Left ventricle myocardium inferior (tissue), 1 donor: ENCODE measurements around the gene C6orf163. TPM values are rescaled to one million over a fixed set of nuclear protein-coding genes. Genes with fewer than 3 reads are reported as not detected.
"Not testable (repeated sequence)": the region's sequence is repeated elsewhere in the genome, so short reads cannot be mapped to it uniquely, and the experiment has no call there.

Source experiments
- DNase-seq: peaks from one replicate; pipeline ENCODE4 v3.0.0-alpha.2; 2020
- H3K27ac ChIP-seq: fragments of 200-600 bp; replicated peaks from 2 replicates; pipeline ENCODE4 v1.8.0; 2021
- H3K27me3 ChIP-seq: fragments of 200-600 bp; 2 replicates; pipeline ENCODE4 v1.8.0; 2021; ENCODE audit warnings: low read depth
- H3K36me3 ChIP-seq: fragments of 200-600 bp; 2 replicates; pipeline ENCODE4 v1.8.0; 2021
- H3K4me1 ChIP-seq: fragments of 200-600 bp; 2 replicates; pipeline ENCODE4 v1.8.0; 2021
- H3K4me3 ChIP-seq: fragments of 200-600 bp; 2 replicates; pipeline ENCODE4 v1.8.0; 2021; ENCODE audit warnings: mild to moderate bottlenecking, moderate library complexity
- H3K9me3 ChIP-seq: fragments of 200-600 bp; replicated peaks from 2 replicates; pipeline ENCODE4 v1.8.0; 2021
- intact Hi-C: fragments of 100-400 bp; cut with micrococcal nuclease; formaldehyde crosslinking; loops from one replicate; pipeline ENCODE4 v1.11.0; 2022
- total RNA-seq: library from RNA; stranded (reverse); fragmentation: NEBNext Ultra II Directional; extraction: Animal tissue kit (Norgen Biotek cat#: 25700); gene quantifications from one replicate; pipeline ENCODE4 v1.2.1, GENCODE V29; 2021
- TF ChIP-seq, protein P1 (sequence below): fragments of 200-600 bp; IDR thresholded peaks from 2 replicates; pipeline ENCODE4 v1.8.0; 2021; ENCODE audit warnings: antibody characterized with exemption, mild to moderate bottlenecking, borderline replicate concordance
- donor health status: DM: no; HTN: yes; CAD: no; lungs with severe emphysema.

Gene C6orf163
- total RNA-seq, 1 donor from 2014 or later: 1.6 TPM

DNA sequence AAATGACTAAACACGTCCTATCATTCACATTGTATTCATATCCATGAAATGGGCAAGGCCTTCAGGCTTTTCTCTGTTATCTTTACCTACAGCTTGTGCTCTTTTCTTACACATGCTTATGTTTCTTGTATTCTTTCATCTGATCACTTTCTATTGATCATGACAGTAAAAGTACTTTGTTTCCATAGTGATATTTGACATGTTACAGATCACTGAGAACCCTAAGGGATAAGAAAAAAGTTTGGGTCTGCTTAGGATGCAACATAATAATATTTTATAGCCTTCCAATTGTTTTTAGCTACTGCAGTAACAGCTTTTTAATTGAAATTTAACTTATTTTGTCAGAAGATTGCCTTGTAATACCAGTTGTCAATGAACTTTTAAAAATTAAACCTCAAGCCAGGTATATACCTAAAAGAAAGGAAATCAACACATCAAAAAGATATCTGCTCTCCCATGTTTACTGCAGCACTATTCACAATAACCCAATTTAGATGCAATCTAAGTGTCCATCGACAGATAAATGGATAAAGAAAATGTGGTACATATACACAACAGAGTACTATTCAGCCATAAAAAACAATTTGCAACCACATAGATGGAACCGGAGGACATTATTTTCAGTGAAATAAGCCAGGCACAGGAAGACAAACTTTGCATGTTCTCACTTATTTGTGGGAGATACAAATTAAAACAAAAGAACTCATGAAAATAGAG is 25.2 kb upstream of the C6orf163 start:
- Histone ChIP-seq H3K27me3 (peaks cover 9% of the 10 kb centered on the region), H3K27ac (no peak overlapping the region), H3K4me1 (peaks cover 14% of the 10 kb centered on the region), H3K36me3 (no peaks in the 10 kb centered on the region), H3K4me3 (no peak overlapping the region), H3K9me3 (no peaks in the 10 kb centered on the region)
- TF ChIP-seq, protein P1, sequence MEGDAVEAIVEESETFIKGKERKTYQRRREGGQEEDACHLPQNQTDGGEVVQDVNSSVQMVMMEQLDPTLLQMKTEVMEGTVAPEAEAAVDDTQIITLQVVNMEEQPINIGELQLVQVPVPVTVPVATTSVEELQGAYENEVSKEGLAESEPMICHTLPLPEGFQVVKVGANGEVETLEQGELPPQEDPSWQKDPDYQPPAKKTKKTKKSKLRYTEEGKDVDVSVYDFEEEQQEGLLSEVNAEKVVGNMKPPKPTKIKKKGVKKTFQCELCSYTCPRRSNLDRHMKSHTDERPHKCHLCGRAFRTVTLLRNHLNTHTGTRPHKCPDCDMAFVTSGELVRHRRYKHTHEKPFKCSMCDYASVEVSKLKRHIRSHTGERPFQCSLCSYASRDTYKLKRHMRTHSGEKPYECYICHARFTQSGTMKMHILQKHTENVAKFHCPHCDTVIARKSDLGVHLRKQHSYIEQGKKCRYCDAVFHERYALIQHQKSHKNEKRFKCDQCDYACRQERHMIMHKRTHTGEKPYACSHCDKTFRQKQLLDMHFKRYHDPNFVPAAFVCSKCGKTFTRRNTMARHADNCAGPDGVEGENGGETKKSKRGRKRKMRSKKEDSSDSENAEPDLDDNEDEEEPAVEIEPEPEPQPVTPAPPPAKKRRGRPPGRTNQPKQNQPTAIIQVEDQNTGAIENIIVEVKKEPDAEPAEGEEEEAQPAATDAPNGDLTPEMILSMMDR: no peak
- intact Hi-C loops: no loop called here
- no peak for DNase-seq

DNA sequence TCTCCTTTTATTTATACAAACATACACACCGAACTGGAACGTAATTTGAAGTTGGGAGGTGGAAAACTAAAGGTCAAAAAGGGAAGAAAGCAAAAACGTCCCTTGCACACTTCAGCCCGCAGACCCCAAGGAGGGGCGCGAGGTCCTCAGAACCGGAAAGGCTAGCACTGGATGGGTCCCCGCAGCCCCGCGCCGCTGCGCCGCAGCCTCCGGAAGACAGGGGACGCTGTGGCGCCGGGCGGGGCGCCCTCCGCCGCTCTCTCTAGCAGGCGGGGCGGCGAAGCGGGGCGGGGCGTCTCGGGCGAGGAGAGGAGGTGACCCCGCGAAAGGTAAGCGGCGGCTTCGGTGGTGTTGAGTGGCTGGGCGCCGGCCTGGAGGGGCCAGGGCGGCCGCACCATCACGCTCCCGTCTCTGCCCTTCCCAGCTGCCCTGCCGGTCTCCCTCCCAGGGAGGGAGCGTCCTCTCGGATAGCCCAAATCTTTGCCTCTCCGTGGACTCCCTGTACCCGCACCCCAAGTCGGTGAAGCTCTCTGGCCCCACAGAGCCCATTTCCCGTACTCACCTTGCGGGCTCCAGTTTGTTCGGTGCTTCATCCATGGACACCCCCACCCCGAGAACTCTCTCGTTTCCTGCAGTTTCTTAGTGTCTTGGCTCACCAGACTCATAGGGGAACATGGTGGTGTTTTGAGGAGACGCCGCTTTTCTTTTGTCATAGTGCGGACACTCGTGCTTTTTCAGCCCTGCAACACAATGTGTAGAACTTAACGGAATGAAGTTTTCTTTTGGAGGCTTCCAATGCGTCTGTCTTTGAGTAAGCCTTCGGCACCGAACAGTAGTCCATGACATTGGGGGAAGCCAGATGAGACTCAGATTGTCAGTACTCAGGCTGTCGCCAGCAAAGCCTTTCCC is 22.1 kb upstream of the C6orf163 start, which contains the start of gene SMIM8:
Gene SMIM8 (plus strand): TSS at position 285 of the 909 bp plus-strand sequence. CDS start 14,444 bp downstream, outside the sequence.
- peak; percentile 84 for DNase-seq
- Histone ChIP-seq H3K4me1 (peaks cover 14% of the 10 kb centered on the region), H3K27ac (peak within 1 kb of the TSS; percentile 90), H3K4me3 (peak within 1 kb of the TSS; percentile 98), H3K9me3 (no peaks in the 10 kb centered on the region), H3K36me3 (no peaks in the 10 kb centered on the region), H3K27me3 (no peaks in the 10 kb centered on the region)
- intact Hi-C loops: no loop called here
- TF ChIP-seq, protein P1: peak; percentile 100

DNA sequence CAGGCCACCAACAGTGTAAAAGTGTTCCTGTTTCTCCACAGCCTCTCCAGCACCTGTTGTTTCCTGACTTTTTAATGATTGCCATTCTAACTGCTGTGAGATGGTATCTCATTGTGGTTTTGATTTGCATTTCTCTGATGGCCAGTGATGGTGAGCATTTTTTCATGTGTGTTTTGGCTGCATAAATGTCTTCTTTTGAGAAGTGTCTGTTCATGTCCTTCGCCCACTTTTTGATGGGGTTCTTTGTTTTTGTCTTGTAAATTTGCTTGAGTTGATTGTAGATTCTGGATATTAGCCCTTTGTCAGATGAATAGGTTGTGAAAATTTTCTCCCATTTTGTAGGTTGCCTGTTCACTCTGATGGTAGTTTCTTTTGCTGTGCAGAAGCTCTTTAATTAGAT is 20.7 kb upstream of the C6orf163 start:
- intact Hi-C loops, H3K4me3 ChIP-seq, DNase-seq, H3K27ac ChIP-seq, H3K9me3 ChIP-seq, H3K36me3 ChIP-seq, H3K27me3 ChIP-seq: not testable (repeated sequence)
- peaks cover 14% of the 10 kb centered on the region for H3K4me1 ChIP-seq

DNA sequence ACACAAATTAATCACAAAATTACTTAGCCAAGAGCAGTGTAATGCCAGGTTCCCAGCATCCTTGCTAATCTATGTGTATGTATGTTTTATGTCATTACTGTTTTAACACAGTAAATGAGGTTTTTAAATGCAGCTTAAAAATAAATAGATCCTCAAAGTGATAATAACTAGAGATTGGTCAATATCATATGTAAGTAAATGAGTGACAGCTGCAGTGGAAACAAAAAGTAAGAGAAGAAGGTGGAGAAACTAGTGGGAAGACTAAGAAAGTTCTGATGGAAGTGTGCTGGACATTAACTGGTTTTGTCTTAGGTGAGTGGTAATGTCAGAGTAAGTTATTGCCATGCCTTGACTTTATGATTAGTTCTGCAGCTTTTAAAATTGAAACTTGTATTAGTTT is 13.7 kb upstream of the C6orf163 start:
- DNase-seq: no peak
- H3K9me3 ChIP-seq: no peaks in the 10 kb centered on the region
- H3K27ac ChIP-seq: no peak overlapping the region
- TF ChIP-seq, protein P1: no peak
- no peaks in the 10 kb centered on the region for H3K36me3 ChIP-seq
- no peak overlapping the region for H3K4me3 ChIP-seq
- peaks cover 50% of the 10 kb centered on the region for H3K4me1 ChIP-seq
- no peaks in the 10 kb centered on the region for H3K27me3 ChIP-seq
- intact Hi-C loops: no loop called here

DNA sequence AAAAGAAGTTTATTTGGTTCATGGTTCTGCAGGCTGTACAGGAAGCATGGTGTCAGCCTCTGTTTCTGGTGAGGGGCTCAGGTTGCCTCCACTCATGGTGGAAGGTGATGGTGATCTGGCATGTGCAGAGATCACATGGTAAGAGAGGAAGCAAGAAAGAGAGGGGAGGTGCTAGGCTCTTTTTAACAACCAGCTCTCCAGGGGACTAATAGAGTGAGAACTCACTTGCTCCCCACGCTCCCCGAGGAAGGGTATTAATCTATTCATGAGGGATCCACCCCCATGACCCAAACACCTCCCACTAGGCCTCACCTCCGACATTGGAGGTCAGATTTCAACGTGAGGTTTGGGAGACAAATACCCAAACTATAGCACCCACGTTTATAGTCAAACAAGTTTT is 11.6 kb upstream of the C6orf163 start:
- peaks cover 64% of the 10 kb centered on the region for H3K4me1 ChIP-seq
- TF ChIP-seq, protein P1: no peak
- no peaks in the 10 kb centered on the region for H3K27me3 ChIP-seq
- peak overlapping the region; percentile 58 for H3K27ac ChIP-seq
- intact Hi-C loops: no loop called here
- no peak for DNase-seq
- H3K9me3 ChIP-seq: no peaks in the 10 kb centered on the region
- no peak overlapping the region for H3K4me3 ChIP-seq
- no peaks in the 10 kb centered on the region for H3K36me3 ChIP-seq
